Measurements from ENCODE around the gene UBTD2. TPM values are rescaled to one million over a fixed set of nuclear protein-coding genes. Genes with fewer than 3 reads are reported as not detected.
A peak's percentile ranks its signal among the peaks of the same experiment; 100 is the strongest.

Gene UBTD2
- total RNA-seq, 1 experiment from 2014 or later, result 42.6 TPM

- peaks cover 0 to 5% of the 10 kb centered on the region in 2 experiments; a peak in 2 of 4 replicates for H3K4me1 Mint-ChIP-seq
- Histone ChIP-seq H3K18ac (ENCODE audit: insufficient read length, low read depth, low read length) (no peak overlapping the region), H3K79me2 (ENCODE audit: insufficient read depth, low read length) (peaks cover 3% of the 10 kb centered on the region; the same call in 1 of the 2 replicates), H2BK12ac (ENCODE audit: insufficient read length, low read depth, low read length) (no peak overlapping the region), H4K91ac (ENCODE audit: insufficient read length, low read depth, low read length) (no peak overlapping the region), H2BK120ac (ENCODE audit: low read depth, low read length, poor library complexity, severe bottlenecking) (no peak overlapping the region), H3K27ac (ENCODE audit: insufficient read length, low read depth, low read length) (no peak overlapping the region), H3K79me1 (ENCODE audit: insufficient read depth, low read depth, low read length, poor library complexity, severe bottlenecking) (peaks cover 3% of the 10 kb centered on the region), H2BK20ac (ENCODE audit: low read depth, low read length, poor library complexity, severe bottlenecking) (no peak overlapping the region), H3K23me2 (ENCODE audit: insufficient read length, low read depth, low read length, poor library complexity, severe bottlenecking) (no peaks in the 10 kb centered on the region), H2AFZ (ENCODE audit: low read length) (no peak overlapping the region), H2BK5ac (ENCODE audit: insufficient read length, low read length) (no peak overlapping the region), H3K56ac (ENCODE audit: insufficient read length, low read depth, low read length) (no peak overlapping the region), H4K8ac (replicated peaks; ENCODE audit: insufficient read length, low read depth, low read length) (no peak overlapping the region), H3K4me2 (ENCODE audit: insufficient read depth, insufficient read length, low read length) (no peak overlapping the region), H3T11ph (ENCODE audit: low read length) (no peak overlapping the region), H3K4me1 (ENCODE audit: insufficient read depth, low read length) (no peaks in the 10 kb centered on the region), H3K23ac (ENCODE audit: insufficient read length, low read depth, low read length) (no peak overlapping the region), H2AK5ac (ENCODE audit: insufficient read length, low read length) (no peak overlapping the region), H2BK15ac (ENCODE audit: low read depth, low read length) (no peak overlapping the region), H4K5ac (ENCODE audit: insufficient read length, low read depth, low read length) (no peak overlapping the region), H3K9me3 (ENCODE audit: control insufficient read depth, low read depth, low read length) (no peaks in the 10 kb centered on the region), H3K4ac (ENCODE audit: low read depth, low read length) (no peak overlapping the region), H3K27me3 (ENCODE audit: insufficient read depth, low read length) (no peaks in the 10 kb centered on the region), H4K20me1 (ENCODE audit: control insufficient read depth, insufficient read depth, insufficient read length) (no peaks in the 10 kb centered on the region), H3K9ac (ENCODE audit: extremely low read depth, insufficient read length, low read length) (no peak overlapping the region), H3K14ac (ENCODE audit: insufficient read depth, low read length) (no peak overlapping the region)
- H3K27me3 Mint-ChIP-seq (ENCODE audit: low read depth), result no peaks in the 10 kb centered on the region
- TF ChIP-seq CTCF (conservative IDR thresholded peaks at IDR 0.05), result no peak
- H3K36me3 Mint-ChIP-seq (ENCODE audit: insufficient read depth in 1 of 3, low read depth in 3 of 3), result peaks cover 43 to 67% (median 47%) of the 10 kb centered on the region in 3 experiments
- peak overlapping the region in 1 of 3 experiments; percentile 6; a peak in 3 of 7 replicates for H3K27ac Mint-ChIP-seq
- WGBS (ENCODE audit: extremely low coverage, insufficient read length, low lambda C conversion rate), result no CpG with 5 or more reads among the region's 2 CpGs
- no peak overlapping the region for H3K4me3 Mint-ChIP-seq
- DNase-seq, result no peak
- peaks cover 7 to 19% of the 10 kb centered on the region in 2 experiments; a peak in 4 of 5 replicates for H3K9me3 Mint-ChIP-seq
Measured at GRCh38 chr5:172252501-172252900, 31.1 kb downstream of the UBTD2 start.
